ENCODE data around the gene CDC45.

DNA sequence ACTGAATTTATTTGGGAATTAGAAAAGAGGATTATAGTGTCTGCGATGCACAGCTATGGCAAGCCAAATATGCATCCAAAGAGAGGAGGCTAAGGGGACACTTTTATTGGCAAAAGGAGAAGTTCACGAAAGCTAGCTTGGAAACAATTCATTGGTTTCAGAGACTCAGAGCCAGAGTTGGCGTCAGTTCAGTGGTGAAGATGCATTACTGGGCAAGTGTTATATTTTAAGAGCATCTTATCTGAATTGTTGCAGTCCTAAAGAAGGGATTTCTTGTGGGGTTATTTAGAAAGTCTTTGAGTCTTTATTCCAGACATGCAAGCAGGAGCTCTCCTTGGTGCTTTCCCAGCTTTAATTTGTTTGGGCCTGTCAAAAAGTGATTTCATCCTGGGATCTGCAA, 29.5 kb downstream of the CDC45 start:
- TF ChIP-seq, protein P1, sequence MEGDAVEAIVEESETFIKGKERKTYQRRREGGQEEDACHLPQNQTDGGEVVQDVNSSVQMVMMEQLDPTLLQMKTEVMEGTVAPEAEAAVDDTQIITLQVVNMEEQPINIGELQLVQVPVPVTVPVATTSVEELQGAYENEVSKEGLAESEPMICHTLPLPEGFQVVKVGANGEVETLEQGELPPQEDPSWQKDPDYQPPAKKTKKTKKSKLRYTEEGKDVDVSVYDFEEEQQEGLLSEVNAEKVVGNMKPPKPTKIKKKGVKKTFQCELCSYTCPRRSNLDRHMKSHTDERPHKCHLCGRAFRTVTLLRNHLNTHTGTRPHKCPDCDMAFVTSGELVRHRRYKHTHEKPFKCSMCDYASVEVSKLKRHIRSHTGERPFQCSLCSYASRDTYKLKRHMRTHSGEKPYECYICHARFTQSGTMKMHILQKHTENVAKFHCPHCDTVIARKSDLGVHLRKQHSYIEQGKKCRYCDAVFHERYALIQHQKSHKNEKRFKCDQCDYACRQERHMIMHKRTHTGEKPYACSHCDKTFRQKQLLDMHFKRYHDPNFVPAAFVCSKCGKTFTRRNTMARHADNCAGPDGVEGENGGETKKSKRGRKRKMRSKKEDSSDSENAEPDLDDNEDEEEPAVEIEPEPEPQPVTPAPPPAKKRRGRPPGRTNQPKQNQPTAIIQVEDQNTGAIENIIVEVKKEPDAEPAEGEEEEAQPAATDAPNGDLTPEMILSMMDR (IDR thresholded peaks at IDR 0.05): no peak
- no peak for TF ChIP-seq POLR2A (IDR thresholded peaks at IDR 0.05)
